Skeletal muscle tissue (tissue), 4 donors: ENCODE measurements around the gene LAMB4. TPM values are rescaled to one million over a fixed set of nuclear protein-coding genes. Genes with fewer than 3 reads are reported as not detected.
A peak's percentile ranks its signal among the peaks of the same experiment; 100 is the strongest.

Experiments
- H3K27ac ChIP-seq: one replicate; pipeline ENCODE4 v1.7.0; 2013; ENCODE audit warnings: mild to moderate bottlenecking, low read depth, low read length, inconsistent platforms
- H3K27me3 ChIP-seq, 3 donors: one replicate each; pipeline ENCODE4 v1.7.0; 2013; ENCODE audit warnings: low read length in 3 of 3; ENCODE audit not compliant: control insufficient read depth in 3 of 3, insufficient read depth in 3 of 3
- H3K36me3 ChIP-seq, 3 donors: one replicate each; pipeline ENCODE4 v1.7.0; 2013; ENCODE audit warnings: low read length in 3 of 3; ENCODE audit not compliant: control insufficient read depth in 3 of 3, insufficient read depth in 3 of 3
- H3K4me1 ChIP-seq, 3 donors: one replicate each; pipeline ENCODE4 v1.7.0; 2013; ENCODE audit warnings: low read length in 3 of 3, mild to moderate bottlenecking in 3 of 3; ENCODE audit not compliant: control insufficient read depth in 3 of 3, insufficient read depth in 3 of 3
- H3K4me3 ChIP-seq, 3 donors: one replicate each; pipeline ENCODE4 v1.7.0; 2013; ENCODE audit warnings: low read length in 3 of 3
- H3K9ac ChIP-seq, 3 donors: one replicate each; pipeline ENCODE4 v1.7.0; 2013; ENCODE audit warnings: low read length in 3 of 3, mild to moderate bottlenecking in 3 of 3, moderate library complexity in 2 of 3, low read depth in 1 of 3
- H3K9me3 ChIP-seq, 3 donors: one replicate each; pipeline ENCODE4 v1.7.0; 2013; ENCODE audit warnings: low read length in 3 of 3; ENCODE audit not compliant: control insufficient read depth in 3 of 3
- total RNA-seq: library from RNA; depleted of rRNA; stranded (reverse); fragments of >200 nt; gene quantifications from one replicate; pipeline ENCODE4 v1.2.3, GENCODE V29; 2014
- donor health status: Osteomylitis.

LAMB4 gene
- total RNA-seq, 1 donor from 2014 or later = under 0.01 TPM

GRCh38 chr7:108158776-108159175 lies 28.6 kb upstream of the LAMB4 start:
- H3K9me3 ChIP-seq = no peaks in the 10 kb centered on the region
- H3K4me3 ChIP-seq = no peak overlapping the region

GRCh38 chr7:108157606-108158335 lies 27.6 kb upstream of the LAMB4 start:
- Histone ChIP-seq H3K36me3 (no peaks in the 10 kb centered on the region), H3K27me3 (no peaks in the 10 kb centered on the region), H3K4me3 (no peak overlapping the region), H3K27ac (no peak overlapping the region), H3K9me3 (no peaks in the 10 kb centered on the region), H3K4me1 (no peaks in the 10 kb centered on the region), H3K9ac (no peak overlapping the region)

More at GRCh38 chr7:108158776-108159175, 28.6 kb upstream of the LAMB4 start:
- Histone ChIP-seq H3K9ac (no peak overlapping the region), H3K27ac (no peak overlapping the region), H3K27me3 (no peaks in the 10 kb centered on the region), H3K4me1 (no peaks in the 10 kb centered on the region), H3K36me3 (no peaks in the 10 kb centered on the region)

- no peak overlapping the region for H3K27ac ChIP-seq
- H3K9ac ChIP-seq = no peak overlapping the region
- no peak overlapping the region for H3K4me3 ChIP-seq
- no peaks in the 10 kb centered on the region for H3K27me3 ChIP-seq
- no peaks in the 10 kb centered on the region for H3K9me3 ChIP-seq
- H3K4me1 ChIP-seq = no peaks in the 10 kb centered on the region
- H3K36me3 ChIP-seq = no peaks in the 10 kb centered on the region
These were observed 26.9 kb upstream of the LAMB4 start for GRCh38 chr7:108156897-108157605.

- H3K36me3 ChIP-seq = no peaks in the 10 kb centered on the region
- H3K4me3 ChIP-seq = no peak overlapping the region
- H3K4me1 ChIP-seq = no peaks in the 10 kb centered on the region
- H3K27me3 ChIP-seq = no peaks in the 10 kb centered on the region
- H3K9ac ChIP-seq = no peak overlapping the region
- H3K9me3 ChIP-seq = no peaks in the 10 kb centered on the region
- no peak overlapping the region for H3K27ac ChIP-seq
These were observed 22.0 kb upstream of the LAMB4 start for GRCh38 chr7:108152198-108152597.

GRCh38 chr7:108149908-108150307 lies 19.7 kb upstream of the LAMB4 start:
- no peaks in the 10 kb centered on the region for H3K36me3 ChIP-seq

GRCh38 chr7:108149119-108149518 lies 19.0 kb upstream of the LAMB4 start:
- Histone ChIP-seq H3K4me1 (no peaks in the 10 kb centered on the region), H3K27me3 (peaks cover 0 to 3% (median 0%) of the 10 kb centered on the region in 3 donors), H3K27ac (no peak overlapping the region), H3K9me3 (no peaks in the 10 kb centered on the region), H3K4me3 (no peak overlapping the region), H3K9ac (no peak overlapping the region), H3K36me3 (no peaks in the 10 kb centered on the region)

More at GRCh38 chr7:108149908-108150307, 19.7 kb upstream of the LAMB4 start:
- Histone ChIP-seq H3K27ac (no peak overlapping the region), H3K4me1 (no peaks in the 10 kb centered on the region), H3K4me3 (no peak overlapping the region), H3K9me3 (no peaks in the 10 kb centered on the region), H3K9ac (no peak overlapping the region), H3K27me3 (peaks cover 0 to 3% (median 0%) of the 10 kb centered on the region in 3 donors)

GRCh38 chr7:108147031-108147563 lies 16.9 kb upstream of the LAMB4 start:
- no peaks in the 10 kb centered on the region for H3K36me3 ChIP-seq
- H3K27ac ChIP-seq = no peak overlapping the region
- H3K27me3 ChIP-seq = peaks cover 0 to 3% (median 0%) of the 10 kb centered on the region in 3 donors
- H3K9ac ChIP-seq = no peak overlapping the region
- H3K4me3 ChIP-seq = no peak overlapping the region
- H3K4me1 ChIP-seq = no peaks in the 10 kb centered on the region
- no peaks in the 10 kb centered on the region for H3K9me3 ChIP-seq

GRCh38 chr7:108146070-108146842 lies 16.1 kb upstream of the LAMB4 start:
- H3K27me3 ChIP-seq = peaks cover 0 to 3% (median 0%) of the 10 kb centered on the region in 3 donors
- peak overlapping the region in 1 of 3 donors; percentile 66 for H3K4me3 ChIP-seq
- no peaks in the 10 kb centered on the region for H3K9me3 ChIP-seq
- H3K36me3 ChIP-seq = no peaks in the 10 kb centered on the region
- H3K4me1 ChIP-seq = no peaks in the 10 kb centered on the region
- H3K9ac ChIP-seq = peak overlapping the region in 1 of 3 donors; percentile 27
- H3K27ac ChIP-seq = no peak overlapping the region

- Histone ChIP-seq H3K27ac (no peak overlapping the region), H3K4me1 (no peaks in the 10 kb centered on the region), H3K9ac (no peak overlapping the region), H3K36me3 (no peaks in the 10 kb centered on the region), H3K9me3 (no peaks in the 10 kb centered on the region), H3K27me3 (peaks cover 0 to 3% (median 0%) of the 10 kb centered on the region in 3 donors), H3K4me3 (no peak overlapping the region)
These were observed 15.2 kb upstream of the LAMB4 start for GRCh38 chr7:108145401-108145800.
